Measurements from ENCODE around the gene OLFML1. TPM values are rescaled to one million over a fixed set of nuclear protein-coding genes. Genes with fewer than 3 reads are reported as not detected.

Gene OLFML1
- total and polyA plus RNA-seq, 10 donors = 2.6 to 23.8 (median 9.2) TPM

DNA sequence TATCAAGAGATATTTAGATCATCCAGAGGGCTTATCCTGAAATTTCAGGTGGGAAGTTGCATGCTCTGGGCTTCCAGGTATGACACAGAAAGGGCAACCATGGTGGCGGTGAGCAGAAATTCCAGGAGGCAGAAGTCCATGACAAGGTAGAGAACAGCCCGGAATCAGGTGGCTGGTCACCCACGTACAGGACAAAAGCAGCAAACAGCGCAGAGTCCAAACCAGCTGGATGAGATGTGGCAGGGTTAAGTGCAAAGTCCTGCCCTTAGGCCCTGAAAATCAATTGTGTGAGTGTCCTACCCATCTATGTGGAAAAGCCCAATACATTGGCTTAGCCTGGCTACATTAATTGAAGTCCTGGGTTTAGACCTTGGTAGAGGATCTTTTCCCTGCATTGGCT is 40.1 kb downstream of the OLFML1 start:
- peaks cover 0 to 73% (median 53%) of the 10 kb centered on the region in 6 donors for H3K4me1 ChIP-seq
- WGBS, 5 donors = 95 to 100% (median 97%) methylated on average over 4 of the region's 4 CpGs
- no peak overlapping the region for H3K4me3 ChIP-seq
- no peak for DNase-seq
- no peaks in the 10 kb centered on the region for H3K36me3 ChIP-seq
- no peaks in the 10 kb centered on the region for H3K9me3 ChIP-seq
- intact Hi-C loops (cut with DNase I; ENCODE audit: low total_unique reads) = no loop called here
- TF ChIP-seq POLR2A (IDR thresholded peaks at IDR 0.05) = no peak
- TF ChIP-seq, protein P1, sequence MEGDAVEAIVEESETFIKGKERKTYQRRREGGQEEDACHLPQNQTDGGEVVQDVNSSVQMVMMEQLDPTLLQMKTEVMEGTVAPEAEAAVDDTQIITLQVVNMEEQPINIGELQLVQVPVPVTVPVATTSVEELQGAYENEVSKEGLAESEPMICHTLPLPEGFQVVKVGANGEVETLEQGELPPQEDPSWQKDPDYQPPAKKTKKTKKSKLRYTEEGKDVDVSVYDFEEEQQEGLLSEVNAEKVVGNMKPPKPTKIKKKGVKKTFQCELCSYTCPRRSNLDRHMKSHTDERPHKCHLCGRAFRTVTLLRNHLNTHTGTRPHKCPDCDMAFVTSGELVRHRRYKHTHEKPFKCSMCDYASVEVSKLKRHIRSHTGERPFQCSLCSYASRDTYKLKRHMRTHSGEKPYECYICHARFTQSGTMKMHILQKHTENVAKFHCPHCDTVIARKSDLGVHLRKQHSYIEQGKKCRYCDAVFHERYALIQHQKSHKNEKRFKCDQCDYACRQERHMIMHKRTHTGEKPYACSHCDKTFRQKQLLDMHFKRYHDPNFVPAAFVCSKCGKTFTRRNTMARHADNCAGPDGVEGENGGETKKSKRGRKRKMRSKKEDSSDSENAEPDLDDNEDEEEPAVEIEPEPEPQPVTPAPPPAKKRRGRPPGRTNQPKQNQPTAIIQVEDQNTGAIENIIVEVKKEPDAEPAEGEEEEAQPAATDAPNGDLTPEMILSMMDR (IDR thresholded peaks at IDR 0.05 in 8 of 11, conservative IDR thresholded peaks at IDR 0.05 in 3 of 11) = no peak
- TF ChIP-seq POLR2AphosphoS5 (IDR thresholded peaks at IDR 0.05) = no peak
- H3K27ac ChIP-seq = no peak overlapping the region
- peaks cover 0 to 22% (median 0%) of the 10 kb centered on the region in 7 donors for H3K27me3 ChIP-seq (replicated peaks in 1 of 7)

DNA sequence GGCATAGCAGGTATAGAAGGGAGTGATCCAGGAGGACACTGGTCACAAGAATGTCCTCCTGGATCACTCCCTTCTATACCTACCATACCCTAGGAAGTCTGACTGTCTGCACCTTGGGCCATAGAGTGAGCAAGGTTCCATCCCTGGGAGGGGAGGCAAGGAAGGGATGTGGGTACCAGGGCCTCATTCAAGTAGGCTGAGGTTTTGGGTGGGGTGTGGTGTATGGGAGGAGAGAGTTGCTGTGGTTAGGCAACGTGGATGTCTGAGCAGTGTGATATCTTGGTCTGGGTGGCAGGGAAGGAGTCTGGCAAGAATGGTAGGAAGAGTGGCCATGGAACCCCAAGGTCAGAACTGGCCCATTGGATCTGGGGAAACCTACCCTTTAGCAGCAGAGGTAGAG is 41.7 kb downstream of the OLFML1 start:
- TF ChIP-seq POLR2A (IDR thresholded peaks at IDR 0.05) = no peak
- no peak for TF ChIP-seq POLR2AphosphoS5 (IDR thresholded peaks at IDR 0.05)
- TF ChIP-seq, protein P1 (IDR thresholded peaks at IDR 0.05 in 8 of 11, conservative IDR thresholded peaks at IDR 0.05 in 3 of 11) = no peak
- intact Hi-C loops (cut with DNase I; ENCODE audit: low total_unique reads) = no loop called here
- Histone ChIP-seq H3K9me3 (no peaks in the 10 kb centered on the region), H3K27me3 (replicated peaks in 1 of 7) (peaks cover 0 to 28% (median 0%) of the 10 kb centered on the region in 7 donors), H3K27ac (no peak overlapping the region), H3K4me1 (peaks cover 0 to 69% (median 46%) of the 10 kb centered on the region in 6 donors), H3K36me3 (no peaks in the 10 kb centered on the region), H3K4me3 (no peak overlapping the region)
- no peak for DNase-seq
- WGBS, 5 donors = 15 to 47% (median 36%) methylated on average over 1 of the region's 1 CpG

DNA sequence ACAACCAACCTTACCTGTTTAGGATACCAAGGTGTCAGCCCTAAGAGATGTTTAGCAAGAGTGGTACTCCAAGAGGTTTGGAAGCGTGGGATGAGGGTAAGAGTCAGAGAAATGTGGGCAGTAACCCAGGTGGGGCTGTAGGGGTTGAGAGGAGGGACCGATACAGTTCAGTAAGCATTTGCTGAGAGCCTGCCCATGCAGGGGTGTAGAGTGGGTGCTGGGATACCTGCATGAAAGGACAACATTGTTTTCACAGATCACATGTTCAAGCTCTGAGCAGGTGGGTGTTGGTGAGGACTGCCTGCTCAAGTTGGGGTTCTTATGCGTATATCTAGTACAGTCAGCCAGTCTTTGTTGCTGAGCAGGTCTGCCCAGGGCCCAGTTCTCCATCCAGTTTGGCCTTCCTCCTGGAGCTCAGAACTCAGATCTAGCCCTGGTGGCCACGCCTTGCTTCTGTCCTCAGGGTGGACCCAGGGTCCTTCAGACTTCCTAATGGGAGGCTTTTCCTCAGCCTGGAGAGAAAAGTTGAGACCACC is 43.3 kb downstream of the OLFML1 start:
- H3K4me1 ChIP-seq = peaks cover 1 to 54% (median 34%) of the 10 kb centered on the region in 6 donors
- no peaks in the 10 kb centered on the region for H3K36me3 ChIP-seq
- no peak for DNase-seq
- H3K27ac ChIP-seq = no peak overlapping the region
- 88 to 90% (median 89%) methylated on average over 4 of the region's 4 CpGs for WGBS, 5 donors
- H3K9me3 ChIP-seq = no peaks in the 10 kb centered on the region
- peaks cover 0 to 43% (median 0%) of the 10 kb centered on the region in 7 donors for H3K27me3 ChIP-seq (replicated peaks in 1 of 7)
- intact Hi-C loops (cut with DNase I; ENCODE audit: low total_unique reads) = no loop called here
- H3K4me3 ChIP-seq = no peak overlapping the region
- TF ChIP-seq POLR2AphosphoS5 (IDR thresholded peaks at IDR 0.05) = no peak
- TF ChIP-seq, protein P1 (IDR thresholded peaks at IDR 0.05 in 8 of 11, conservative IDR thresholded peaks at IDR 0.05 in 3 of 11) = no peak

DNA sequence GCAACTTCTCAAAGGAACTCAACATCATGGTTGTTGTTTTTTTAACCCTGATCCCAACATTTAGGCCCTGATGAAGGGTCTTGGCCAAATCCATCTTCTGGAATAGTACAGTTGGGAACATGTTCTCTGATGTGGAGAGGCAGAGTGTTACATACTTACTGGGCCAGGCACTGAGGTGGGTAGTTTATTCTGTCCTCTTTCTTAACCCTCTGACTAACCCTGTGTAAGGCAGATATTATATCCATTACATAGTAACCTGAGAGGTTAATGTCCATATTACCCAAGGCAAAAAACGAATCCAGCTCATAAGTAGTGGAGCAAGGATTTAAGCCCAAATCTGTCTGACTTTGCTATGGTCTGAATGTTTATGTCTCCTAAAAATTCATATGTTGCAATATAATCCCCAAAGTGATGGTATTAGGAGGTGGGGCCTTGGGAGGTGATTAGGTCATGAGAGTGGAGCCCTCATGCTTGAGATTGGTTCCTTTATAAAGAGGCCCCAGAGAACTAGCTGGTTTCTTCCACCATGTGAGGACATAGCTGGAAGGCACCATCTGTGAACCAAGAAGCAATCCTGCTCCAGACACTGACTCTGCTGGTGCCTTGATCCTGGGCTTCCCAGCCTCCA is 44.8 kb downstream of the OLFML1 start:
- Histone ChIP-seq H3K36me3 (no peaks in the 10 kb centered on the region), H3K9me3 (no peaks in the 10 kb centered on the region), H3K27ac (no peak overlapping the region), H3K4me1 (peaks cover 3 to 54% (median 36%) of the 10 kb centered on the region in 6 donors), H3K27me3 (replicated peaks in 1 of 7) (peaks cover 0 to 45% (median 0%) of the 10 kb centered on the region in 7 donors), H3K4me3 (no peak overlapping the region)
- intact Hi-C loops (cut with DNase I; ENCODE audit: low total_unique reads) = no loop called here
- WGBS, 5 donors = 72 to 95% (median 91%) methylated on average over 1 of the region's 1 CpG
- no peak for DNase-seq
- TF ChIP-seq POLR2A (IDR thresholded peaks at IDR 0.05) (no peak), POLR2AphosphoS5 (IDR thresholded peaks at IDR 0.05) (no peak)
- TF ChIP-seq, protein P1 (IDR thresholded peaks at IDR 0.05 in 8 of 11, conservative IDR thresholded peaks at IDR 0.05 in 3 of 11) = no peak
